HepG2 (cell line): Measurements from ENCODE around the gene CABP2. TPM values are rescaled to one million over a fixed set of nuclear protein-coding genes. Genes with fewer than 3 reads are reported as not detected.

ENCODE experiments used
- CEBPG ChIP-seq: IDR thresholded peaks from 2 replicates; pipeline ENCODE4 v1.6.1; 2016
- HOXA7 ChIP-seq: sonication (generic); formaldehyde crosslinking; IDR thresholded peaks from 2 replicates; pipeline ENCODE4 v1.8.1; 2022; ENCODE audit warnings: mild to moderate bottlenecking, missing genetic modification reagents, moderate library complexity
- JUNB ChIP-seq: sonication (generic); formaldehyde crosslinking; IDR thresholded peaks from 2 replicates; pipeline ENCODE4 v1.8.0; 2022; ENCODE audit warnings: missing genetic modification reagents, mild to moderate bottlenecking, borderline replicate concordance
- MTF1 ChIP-seq: sonication (generic); formaldehyde crosslinking; IDR thresholded peaks from 2 replicates; pipeline ENCODE4 v1.5.0; 2020; ENCODE audit warnings: missing genetic modification reagents
- NAIF1 ChIP-seq: sonication (generic); formaldehyde crosslinking; IDR thresholded peaks from 2 replicates; pipeline ENCODE4 v1.5.0; 2020; ENCODE audit warnings: mild to moderate bottlenecking, missing genetic modification reagents, borderline replicate concordance
- ONECUT2 ChIP-seq: sonication (generic); formaldehyde crosslinking; IDR thresholded peaks from 2 replicates; pipeline ENCODE4 v1.4.0; 2020; ENCODE audit warnings: missing genetic modification reagents
- POLR2A ChIP-seq, 2 experiments: IDR thresholded peaks; 2 replicates each; pipeline ENCODE4 v1.6.1; 2011; ENCODE audit warnings: low read depth in 2 of 2, low read length in 2 of 2, mild to moderate bottlenecking in 1 of 2, moderate library complexity in 1 of 2; ENCODE audit not compliant: insufficient read depth in 1 of 2
- RXRB ChIP-seq: IDR thresholded peaks from 2 replicates; pipeline ENCODE4 v1.6.1; 2016; ENCODE audit warnings: borderline replicate concordance, missing genetic modification reagents, missing compliant biosample characterization
- TAF1 ChIP-seq: sonication (generic); formaldehyde crosslinking; IDR thresholded peaks from 2 replicates; pipeline ENCODE4 v1.4.0; 2020; ENCODE audit warnings: missing genetic modification reagents
- ZNF326 ChIP-seq: sonication (generic); formaldehyde crosslinking; IDR thresholded peaks from 2 replicates; pipeline ENCODE4 v1.4.0; 2020; ENCODE audit warnings: missing genetic modification reagents, borderline replicate concordance
- ZNF329 ChIP-seq: sonication (generic); formaldehyde crosslinking; IDR thresholded peaks from 2 replicates; pipeline ENCODE4 v1.9.0; 2021; ENCODE audit warnings: low read depth, mild to moderate bottlenecking, missing genetic modification reagents
- ZNF660 ChIP-seq: sonication (generic); formaldehyde crosslinking; IDR thresholded peaks from 2 replicates; pipeline ENCODE4 v1.5.1; 2020; ENCODE audit warnings: mild to moderate bottlenecking, low read depth, missing genetic modification reagents, borderline replicate concordance
- ZNF792 ChIP-seq: IDR thresholded peaks from 2 replicates; pipeline ENCODE4 v1.6.1; 2016
- polyA plus RNA-seq, 8 experiments: library from polyadenylated mRNA; depleted of rRNA in 3 of 8; stranded (reverse) in 7 of 8; unstranded in 1 of 8; fragments of >200 nt; fragmentation: Illumina TruSeq in 4 of 8; extraction: Trizol in 4 of 8; gene quantifications; 2 replicates each; pipeline versions ENCODE4 v1.2.1 to v1.2.3, GENCODE V29; 2011 to 2016; ENCODE audit warnings: low read depth in 4 of 8, missing spikeins in 1 of 8, mixed read lengths in 1 of 8; ENCODE audit not compliant: insufficient read depth in 1 of 8
- total RNA-seq, 5 experiments: library from RNA; depleted of rRNA; stranded (reverse); fragments of >200 nt; fragmentation: Illumina TruSeq; extraction: Trizol; gene quantifications; 2 replicates each; pipeline ENCODE4 v1.2.3, GENCODE V29; 2016; ENCODE audit warnings: low read depth in 1 of 5
- TF ChIP-seq, protein P1 (sequence below): sonication (generic); formaldehyde crosslinking; IDR thresholded peaks from 2 replicates; pipeline ENCODE4 v1.9.0; 2021; ENCODE audit warnings: missing genetic modification reagents, borderline replicate concordance
- TF ChIP-seq, protein P2 (sequence below): sonication (generic); formaldehyde crosslinking; IDR thresholded peaks from 2 replicates; pipeline ENCODE4 v1.5.1; 2020; ENCODE audit warnings: mild to moderate bottlenecking, missing genetic modification reagents, borderline replicate concordance
- TF ChIP-seq, protein P3 (sequence below): sonication (generic); formaldehyde crosslinking; IDR thresholded peaks from 2 replicates; pipeline ENCODE4 v1.5.1; 2020; ENCODE audit warnings: missing genetic modification reagents, mild to moderate bottlenecking, borderline replicate concordance
- TF ChIP-seq, protein P4 (sequence below): sonication (generic); formaldehyde crosslinking; IDR thresholded peaks from 2 replicates; pipeline ENCODE4 v1.5.0; 2020; ENCODE audit warnings: missing genetic modification reagents
- TF ChIP-seq, protein P5 (sequence below): sonication (generic); formaldehyde crosslinking; IDR thresholded peaks from 2 replicates; pipeline ENCODE4 v1.4.0; 2020; ENCODE audit warnings: missing genetic modification reagents, borderline replicate concordance

CABP2 gene
- total and polyA plus RNA-seq, 2 of the 13 experiments (the other 11 are each of a cell fraction or from before 2014, with no cell fraction given): not detected

DNA sequence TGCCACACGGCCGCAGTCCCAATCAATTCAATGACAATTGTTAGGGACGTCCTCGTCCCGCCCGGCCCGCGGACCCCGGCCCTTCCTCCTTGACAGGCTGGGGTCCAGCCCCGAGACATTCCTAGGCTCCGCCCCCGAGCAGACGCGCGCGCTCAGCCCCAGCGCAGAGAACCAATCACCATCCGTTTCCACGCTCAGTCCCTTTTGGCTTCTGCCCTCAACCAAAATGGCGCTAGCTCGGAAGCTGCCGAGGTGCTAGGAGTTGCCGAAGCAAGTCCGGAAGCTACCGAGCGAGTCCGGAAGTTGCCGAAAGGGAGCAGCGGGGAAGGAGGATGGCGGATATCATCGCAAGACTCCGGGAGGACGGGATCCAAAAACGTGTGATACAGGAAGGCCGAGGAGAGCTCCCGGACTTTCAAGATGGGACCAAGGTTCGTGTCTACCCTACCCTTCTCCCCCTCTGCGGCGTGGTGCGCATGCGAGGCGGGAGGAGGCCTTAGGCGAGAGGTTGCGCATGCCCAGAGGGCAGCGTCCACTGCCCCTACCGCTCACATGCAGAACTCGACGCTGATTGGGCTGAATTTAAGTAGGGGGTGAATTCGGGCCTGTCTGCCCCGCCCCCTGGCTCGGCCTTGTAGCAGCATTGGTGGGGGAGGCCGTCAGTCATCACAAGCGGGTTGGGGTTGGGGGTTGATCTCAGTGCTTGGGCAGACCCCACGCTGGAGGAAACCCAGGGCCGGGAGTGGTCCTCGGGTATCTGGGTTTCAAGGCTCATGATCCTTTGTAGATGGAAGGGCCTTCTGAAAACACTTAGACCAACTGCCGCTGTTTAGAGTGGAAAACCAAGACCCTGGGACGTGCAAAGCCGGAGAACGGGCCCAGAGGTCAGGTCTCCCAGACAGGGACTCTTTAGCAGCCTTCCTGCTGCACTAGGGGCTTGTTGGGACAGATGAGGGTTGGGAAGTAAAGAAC lies 40.1 kb downstream of the CABP2 start, which contains the start of gene AIP (continued):
- TF ChIP-seq, protein P1, sequence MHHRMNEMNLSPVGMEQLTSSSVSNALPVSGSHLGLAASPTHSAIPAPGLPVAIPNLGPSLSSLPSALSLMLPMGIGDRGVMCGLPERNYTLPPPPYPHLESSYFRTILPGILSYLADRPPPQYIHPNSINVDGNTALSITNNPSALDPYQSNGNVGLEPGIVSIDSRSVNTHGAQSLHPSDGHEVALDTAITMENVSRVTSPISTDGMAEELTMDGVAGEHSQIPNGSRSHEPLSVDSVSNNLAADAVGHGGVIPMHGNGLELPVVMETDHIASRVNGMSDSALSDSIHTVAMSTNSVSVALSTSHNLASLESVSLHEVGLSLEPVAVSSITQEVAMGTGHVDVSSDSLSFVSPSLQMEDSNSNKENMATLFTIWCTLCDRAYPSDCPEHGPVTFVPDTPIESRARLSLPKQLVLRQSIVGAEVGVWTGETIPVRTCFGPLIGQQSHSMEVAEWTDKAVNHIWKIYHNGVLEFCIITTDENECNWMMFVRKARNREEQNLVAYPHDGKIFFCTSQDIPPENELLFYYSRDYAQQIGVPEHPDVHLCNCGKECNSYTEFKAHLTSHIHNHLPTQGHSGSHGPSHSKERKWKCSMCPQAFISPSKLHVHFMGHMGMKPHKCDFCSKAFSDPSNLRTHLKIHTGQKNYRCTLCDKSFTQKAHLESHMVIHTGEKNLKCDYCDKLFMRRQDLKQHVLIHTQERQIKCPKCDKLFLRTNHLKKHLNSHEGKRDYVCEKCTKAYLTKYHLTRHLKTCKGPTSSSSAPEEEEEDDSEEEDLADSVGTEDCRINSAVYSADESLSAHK (CRISPR knock-in tag): no peak
- TF ChIP-seq ZNF660 (peak; percentile 86; the same call in 1 of the 2 replicates), HOXA7 (CRISPR knock-in tag) (no peak), CEBPG (no peak; the same call in 1 of the 2 replicates), POLR2A (IDR thresholded peaks at IDR 0.05; ENCODE audit: insufficient read depth in 1 of 2, low read depth in 2 of 2, low read length in 2 of 2) (peak; percentile 62 to 68), ZNF792 (CRISPR knock-in tag) (peak; percentile 96), MTF1 (CRISPR knock-in tag) (no peak; the same call in 1 of the 2 replicates), JUNB (CRISPR knock-in tag) (no peak), ZNF326 (CRISPR knock-in tag) (no peak), NAIF1 (CRISPR knock-in tag) (peak; percentile 95), ZNF329 (peak; percentile 73; the same call in 1 of the 2 replicates), TAF1 (peak; percentile 94), ONECUT2 (CRISPR knock-in tag) (peak; percentile 66), RXRB (CRISPR knock-in tag) (peak; percentile 63; the same call in 1 of the 2 replicates)
- TF ChIP-seq, protein P2, sequence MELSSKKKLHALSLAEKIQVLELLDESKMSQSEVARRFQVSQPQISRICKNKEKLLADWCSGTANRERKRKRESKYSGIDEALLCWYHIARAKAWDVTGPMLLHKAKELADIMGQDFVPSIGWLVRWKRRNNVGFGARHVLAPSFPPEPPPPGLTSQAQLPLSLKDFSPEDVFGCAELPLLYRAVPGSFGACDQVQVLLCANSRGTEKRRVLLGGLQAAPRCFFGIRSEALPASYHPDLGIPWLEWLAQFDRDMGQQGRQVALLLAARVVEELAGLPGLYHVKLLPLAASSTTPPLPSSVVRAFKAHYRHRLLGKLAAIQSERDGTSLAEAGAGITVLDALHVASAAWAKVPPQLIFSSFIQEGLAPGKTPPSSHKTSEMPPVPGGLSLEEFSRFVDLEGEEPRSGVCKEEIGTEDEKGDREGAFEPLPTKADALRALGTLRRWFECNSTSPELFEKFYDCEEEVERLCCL: peak; percentile 92; the same call in 1 of the 2 replicates
- TF ChIP-seq, protein P3, sequence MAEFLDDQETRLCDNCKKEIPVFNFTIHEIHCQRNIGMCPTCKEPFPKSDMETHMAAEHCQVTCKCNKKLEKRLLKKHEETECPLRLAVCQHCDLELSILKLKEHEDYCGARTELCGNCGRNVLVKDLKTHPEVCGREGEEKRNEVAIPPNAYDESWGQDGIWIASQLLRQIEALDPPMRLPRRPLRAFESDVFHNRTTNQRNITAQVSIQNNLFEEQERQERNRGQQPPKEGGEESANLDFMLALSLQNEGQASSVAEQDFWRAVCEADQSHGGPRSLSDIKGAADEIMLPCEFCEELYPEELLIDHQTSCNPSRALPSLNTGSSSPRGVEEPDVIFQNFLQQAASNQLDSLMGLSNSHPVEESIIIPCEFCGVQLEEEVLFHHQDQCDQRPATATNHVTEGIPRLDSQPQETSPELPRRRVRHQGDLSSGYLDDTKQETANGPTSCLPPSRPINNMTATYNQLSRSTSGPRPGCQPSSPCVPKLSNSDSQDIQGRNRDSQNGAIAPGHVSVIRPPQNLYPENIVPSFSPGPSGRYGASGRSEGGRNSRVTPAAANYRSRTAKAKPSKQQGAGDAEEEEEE: no peak
- TF ChIP-seq, protein P4, sequence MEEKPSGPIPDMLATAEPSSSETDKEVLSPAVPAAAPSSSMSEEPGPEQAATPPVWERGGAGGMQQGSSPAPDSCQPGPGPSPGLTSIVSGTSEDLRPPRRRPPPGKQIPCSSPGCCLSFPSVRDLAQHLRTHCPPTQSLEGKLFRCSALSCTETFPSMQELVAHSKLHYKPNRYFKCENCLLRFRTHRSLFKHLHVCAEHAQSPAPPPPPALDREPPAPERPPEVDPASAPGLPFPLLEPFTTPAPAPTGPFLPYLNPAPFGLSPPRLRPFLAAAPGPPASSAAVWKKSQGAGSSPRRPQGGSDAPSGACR (CRISPR knock-in tag): peak; percentile 30; the same call in 1 of the 2 replicates
- TF ChIP-seq, protein P5, sequence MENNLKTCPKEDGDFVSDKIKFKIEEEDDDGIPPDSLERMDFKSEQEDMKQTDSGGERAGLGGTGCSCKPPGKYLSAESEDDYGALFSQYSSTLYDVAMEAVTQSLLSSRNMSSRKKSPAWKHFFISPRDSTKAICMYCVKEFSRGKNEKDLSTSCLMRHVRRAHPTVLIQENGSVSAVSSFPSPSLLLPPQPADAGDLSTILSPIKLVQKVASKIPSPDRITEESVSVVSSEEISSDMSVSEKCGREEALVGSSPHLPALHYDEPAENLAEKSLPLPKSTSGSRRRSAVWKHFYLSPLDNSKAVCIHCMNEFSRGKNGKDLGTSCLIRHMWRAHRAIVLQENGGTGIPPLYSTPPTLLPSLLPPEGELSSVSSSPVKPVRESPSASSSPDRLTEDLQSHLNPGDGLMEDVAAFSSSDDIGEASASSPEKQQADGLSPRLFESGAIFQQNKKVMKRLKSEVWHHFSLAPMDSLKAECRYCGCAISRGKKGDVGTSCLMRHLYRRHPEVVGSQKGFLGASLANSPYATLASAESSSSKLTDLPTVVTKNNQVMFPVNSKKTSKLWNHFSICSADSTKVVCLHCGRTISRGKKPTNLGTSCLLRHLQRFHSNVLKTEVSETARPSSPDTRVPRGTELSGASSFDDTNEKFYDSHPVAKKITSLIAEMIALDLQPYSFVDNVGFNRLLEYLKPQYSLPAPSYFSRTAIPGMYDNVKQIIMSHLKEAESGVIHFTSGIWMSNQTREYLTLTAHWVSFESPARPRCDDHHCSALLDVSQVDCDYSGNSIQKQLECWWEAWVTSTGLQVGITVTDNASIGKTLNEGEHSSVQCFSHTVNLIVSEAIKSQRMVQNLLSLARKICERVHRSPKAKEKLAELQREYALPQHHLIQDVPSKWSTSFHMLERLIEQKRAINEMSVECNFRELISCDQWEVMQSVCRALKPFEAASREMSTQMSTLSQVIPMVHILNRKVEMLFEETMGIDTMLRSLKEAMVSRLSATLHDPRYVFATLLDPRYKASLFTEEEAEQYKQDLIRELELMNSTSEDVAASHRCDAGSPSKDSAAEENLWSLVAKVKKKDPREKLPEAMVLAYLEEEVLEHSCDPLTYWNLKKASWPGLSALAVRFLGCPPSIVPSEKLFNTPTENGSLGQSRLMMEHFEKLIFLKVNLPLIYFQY (CRISPR knock-in tag): peak; percentile 74; the same call in 1 of the 2 replicates
